MM.1S (cell line): ENCODE results near the gene TRIM66.

Experiments used
- DNase-seq: peaks from one replicate; pipeline ENCODE4 v3.0.0-alpha.2; 2015
- H2AFZ ChIP-seq: fragments of 300-600 bp; sonication (generic); 2 replicates; pipeline ENCODE4 v1.6.0; 2016; ENCODE audit warnings: antibody characterized with exemption, low read length
- H3F3A ChIP-seq: fragments of 300-600 bp; sonication (generic); 2 replicates; pipeline ENCODE4 v1.6.1; 2016; ENCODE audit warnings: mild to moderate bottlenecking, antibody characterized with exemption, low read length, moderate library complexity, mixed read lengths; ENCODE audit not compliant: insufficient read depth
- H3K27ac ChIP-seq: fragments of 300-600 bp; sonication (generic); 2 replicates; pipeline ENCODE4 v1.5.1; 2016; ENCODE audit warnings: mild to moderate bottlenecking, low read length
- H3K27me3 ChIP-seq: fragments of 300-600 bp; sonication (generic); replicated peaks from 2 replicates; pipeline ENCODE4 v1.6.0; 2016; ENCODE audit warnings: low read length; ENCODE audit not compliant: insufficient read depth
- H3K36me3 ChIP-seq: fragments of 300-600 bp; sonication (generic); replicated peaks from 2 replicates; pipeline ENCODE4 v1.6.1; 2016; ENCODE audit warnings: mild to moderate bottlenecking, low read length, mixed read lengths; ENCODE audit not compliant: insufficient read depth
- H3K4me1 ChIP-seq: fragments of 300-600 bp; sonication (generic); 2 replicates; pipeline ENCODE4 v1.6.1; 2016; ENCODE audit warnings: low read length, mixed read lengths
- H3K4me2 ChIP-seq: fragments of 300-600 bp; sonication (generic); 2 replicates; pipeline ENCODE4 v1.6.0; 2016; ENCODE audit warnings: low read depth, low read length
- H3K4me3 ChIP-seq: fragments of 300-600 bp; sonication (generic); 2 replicates; pipeline ENCODE4 v1.5.1; 2016; ENCODE audit warnings: low read length, mixed read lengths
- H3K79me2 ChIP-seq: fragments of 300-600 bp; sonication (generic); 2 replicates; pipeline ENCODE4 v1.6.1; 2016; ENCODE audit warnings: mixed run types, low read length, mixed read lengths
- H3K9ac ChIP-seq: fragments of 300-600 bp; sonication (generic); 2 replicates; pipeline ENCODE4 v1.6.1; 2016; ENCODE audit warnings: low read length, mixed read lengths
- H3K9me2 ChIP-seq: fragments of 300-600 bp; sonication (generic); replicated peaks from 2 replicates; pipeline ENCODE4 v1.6.1; 2016; ENCODE audit warnings: mild to moderate bottlenecking, low read length, mixed read lengths; ENCODE audit not compliant: insufficient read depth
- H3K9me3 ChIP-seq: fragments of 300-600 bp; sonication (generic); replicated peaks from 2 replicates; pipeline ENCODE4 v1.6.1; 2016; ENCODE audit warnings: mild to moderate bottlenecking, low read length, mixed read lengths; ENCODE audit not compliant: insufficient read depth
- H4K20me1 ChIP-seq: fragments of 300-600 bp; sonication (generic); 2 replicates; pipeline ENCODE4 v1.6.1; 2016; ENCODE audit warnings: mild to moderate bottlenecking, low read length, moderate library complexity, mixed read lengths; ENCODE audit not compliant: insufficient read depth
- CTCF ChIP-seq: fragments of 300-600 bp; sonication (generic); IDR thresholded peaks from 2 replicates; pipeline ENCODE4 v1.5.1; 2016; ENCODE audit warnings: antibody characterized with exemption, low read length, mixed read lengths
- EZH2 ChIP-seq: fragments of 300-600 bp; sonication (generic); optimal IDR thresholded peaks from 2 replicates; pipeline ENCODE3; 2017; ENCODE audit warnings: low read depth, mild to moderate bottlenecking, antibody characterized with exemption, low read length, mixed read lengths
- EZH2phosphoT487 ChIP-seq: fragments of 300-600 bp; sonication (generic); IDR thresholded peaks from 2 replicates; pipeline ENCODE4 v1.6.1; 2018; ENCODE audit warnings: antibody characterized with exemption, low read length

TRIM66 gene

DNA sequence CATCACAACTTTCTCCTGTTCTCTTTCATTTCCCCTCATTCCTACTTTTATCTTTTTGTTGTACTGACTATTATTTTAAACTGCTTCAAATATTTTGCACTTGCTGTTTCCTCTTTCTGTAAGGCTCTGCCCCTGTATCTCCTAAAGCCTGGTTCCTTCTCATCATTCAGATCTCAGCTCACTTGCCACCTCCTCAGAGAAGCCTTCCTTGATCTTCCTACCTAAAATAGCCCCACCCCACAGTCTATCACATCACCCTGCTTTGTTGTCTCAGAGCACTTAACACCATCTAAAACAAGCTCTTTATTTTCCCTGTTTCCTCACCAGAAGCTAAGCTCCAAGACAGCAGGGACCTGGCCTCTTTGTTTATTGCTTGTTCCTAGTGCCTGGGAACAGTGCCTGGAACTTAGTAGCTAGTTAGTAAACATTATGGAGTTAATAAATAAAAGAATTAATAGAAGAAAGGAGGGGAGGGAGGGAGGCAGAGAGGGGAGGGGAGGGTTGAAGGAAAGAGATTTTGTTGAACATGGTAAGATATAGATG, 85.9 kb downstream of the TRIM66 start:
- no peaks in the 10 kb centered on the region for H3K9me2 ChIP-seq
- H3K27me3 ChIP-seq = no peaks in the 10 kb centered on the region
- no peak overlapping the region for H3K4me2 ChIP-seq
- no peaks in the 10 kb centered on the region for H3K9me3 ChIP-seq
- no peak for TF ChIP-seq CTCF
- TF ChIP-seq EZH2 = no peak
- TF ChIP-seq EZH2phosphoT487 = no peak
- H3K27ac ChIP-seq = no peak overlapping the region
- no peak overlapping the region for H3K4me3 ChIP-seq
- no peaks in the 10 kb centered on the region for H4K20me1 ChIP-seq
- H3K36me3 ChIP-seq = no peaks in the 10 kb centered on the region
- no peak for DNase-seq
- no peak overlapping the region for H2AFZ ChIP-seq
- peaks cover 18% of the 10 kb centered on the region; the same call in 1 of the 2 replicates for H3K79me2 ChIP-seq
- peaks cover 18% of the 10 kb centered on the region for H3K4me1 ChIP-seq
- no peak overlapping the region for H3K9ac ChIP-seq
- peaks cover 12% of the 10 kb centered on the region; the same call in 1 of the 2 replicates for H3F3A ChIP-seq

DNA sequence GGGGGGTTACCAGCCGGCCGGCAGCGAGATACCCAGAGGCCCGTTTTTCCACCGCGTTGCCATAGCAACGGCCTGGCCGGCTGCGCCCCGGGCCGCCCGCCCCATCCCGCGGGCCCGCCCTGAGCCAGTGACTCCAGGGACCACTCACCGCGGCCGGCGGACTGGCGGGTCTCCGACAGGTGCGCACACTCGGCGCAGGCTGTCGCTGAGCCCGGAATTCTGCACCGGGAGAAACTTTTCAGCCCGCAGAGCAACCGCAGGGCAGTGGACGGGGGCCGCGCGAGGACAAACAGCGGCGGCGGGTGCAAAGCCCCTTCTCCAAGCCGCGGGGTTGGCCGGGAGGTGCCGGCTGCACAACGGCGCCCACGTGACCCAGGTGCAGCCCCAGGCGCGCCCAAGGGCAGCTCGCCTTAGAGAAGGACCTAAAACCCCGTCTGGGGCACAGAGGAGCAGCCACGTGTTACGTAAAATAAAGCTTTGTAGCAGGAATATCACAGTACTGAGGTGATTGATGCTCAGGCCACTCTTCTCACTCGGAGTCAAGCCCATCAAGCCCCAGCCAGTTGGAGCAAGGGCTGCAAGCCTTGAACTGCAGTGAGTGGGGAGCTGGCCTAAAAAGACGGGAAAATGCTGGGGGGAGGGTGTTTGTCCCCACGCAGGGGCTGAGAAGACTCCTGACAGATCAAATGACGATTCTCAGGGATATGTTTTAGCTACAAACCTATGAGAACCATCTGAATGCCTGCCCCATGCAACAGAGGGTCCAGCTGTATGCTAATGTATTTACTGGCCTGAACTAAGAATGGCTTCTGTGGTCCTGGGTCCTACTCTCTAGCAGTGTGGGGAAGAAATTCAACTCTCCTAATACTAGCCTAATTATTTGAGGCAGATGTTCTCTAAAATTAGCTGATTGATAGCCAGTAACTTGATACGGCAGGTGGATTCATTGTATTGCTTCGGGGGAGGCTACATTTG, 88.2 kb downstream of the TRIM66 start, which contains the start of gene STK33:
STK33 (minus strand) TSS at position 294 of the 975 bp plus-strand sequence. CDS start 119,323 bp downstream, outside the sequence.
- peak within 1 kb of the TSS; percentile 75 for H3K4me3 ChIP-seq
- no peaks in the 10 kb centered on the region for H3K27me3 ChIP-seq
- peaks cover 12% of the 10 kb centered on the region; the same call in 1 of the 2 replicates for H3F3A ChIP-seq
- no peaks in the 10 kb centered on the region for H3K9me3 ChIP-seq
- H3K9ac ChIP-seq = peak within 1 kb of the TSS; percentile 84
- H3K36me3 ChIP-seq = no peaks in the 10 kb centered on the region
- peak within 1 kb of the TSS; percentile 94 for H2AFZ ChIP-seq
- TF ChIP-seq EZH2 (no peak), CTCF (no peak), EZH2phosphoT487 (no peak)
- H3K4me2 ChIP-seq = peak within 1 kb of the TSS; percentile 86
- H3K79me2 ChIP-seq = peaks cover 26% of the 10 kb centered on the region; the same call in 1 of the 2 replicates
- DNase-seq = peak; percentile 91
- H3K9me2 ChIP-seq = no peaks in the 10 kb centered on the region
- peaks cover 18% of the 10 kb centered on the region for H3K4me1 ChIP-seq
- H3K27ac ChIP-seq = peak within 1 kb of the TSS; percentile 37; the same call in 1 of the 2 replicates
- H4K20me1 ChIP-seq = no peaks in the 10 kb centered on the region

GRCh38 chr11:8593455-8593854, 89.0 kb downstream of the TRIM66 start:
- peak overlapping the region; percentile 84 for H3K9ac ChIP-seq

More at GRCh38 chr11:8593455-8593854, 89.0 kb downstream of the TRIM66 start:
- peak overlapping the region; percentile 94 for H2AFZ ChIP-seq
- no peaks in the 10 kb centered on the region for H4K20me1 ChIP-seq
- peak overlapping the region; percentile 37; the same call in 1 of the 2 replicates for H3K27ac ChIP-seq
- H3K27me3 ChIP-seq = no peaks in the 10 kb centered on the region
- peak overlapping the region; percentile 86 for H3K4me2 ChIP-seq
- H3K36me3 ChIP-seq = no peaks in the 10 kb centered on the region
- no peaks in the 10 kb centered on the region for H3K9me3 ChIP-seq
- TF ChIP-seq CTCF = no peak
- TF ChIP-seq EZH2phosphoT487 = no peak
- TF ChIP-seq EZH2 = no peak
- peaks cover 12% of the 10 kb centered on the region; the same call in 1 of the 2 replicates for H3F3A ChIP-seq
- H3K4me3 ChIP-seq = peak overlapping the region; percentile 75
- H3K79me2 ChIP-seq = peaks cover 31% of the 10 kb centered on the region; the same call in 1 of the 2 replicates
- DNase-seq = peak; percentile 33
- peaks cover 18% of the 10 kb centered on the region for H3K4me1 ChIP-seq
- H3K9me2 ChIP-seq = no peaks in the 10 kb centered on the region
